OCI-LY3 (cell line): ENCODE data around the gene DNASE1L3.

Source experiments
- EZH2phosphoT487 ChIP-seq: fragments of 200-600 bp; shearing (Covaris generic); IDR thresholded peaks from 2 replicates; pipeline ENCODE4 v1.6.1; 2018; ENCODE audit warnings: antibody characterized with exemption, mixed run types, low read depth
- TF ChIP-seq, protein P1 (sequence below): fragments of 200-600, 300-600 bp; sonication (generic); IDR thresholded peaks from 2 replicates; pipeline ENCODE4 v1.5.1; 2014; ENCODE audit warnings: antibody characterized with exemption, low read length, low read depth

DNA sequence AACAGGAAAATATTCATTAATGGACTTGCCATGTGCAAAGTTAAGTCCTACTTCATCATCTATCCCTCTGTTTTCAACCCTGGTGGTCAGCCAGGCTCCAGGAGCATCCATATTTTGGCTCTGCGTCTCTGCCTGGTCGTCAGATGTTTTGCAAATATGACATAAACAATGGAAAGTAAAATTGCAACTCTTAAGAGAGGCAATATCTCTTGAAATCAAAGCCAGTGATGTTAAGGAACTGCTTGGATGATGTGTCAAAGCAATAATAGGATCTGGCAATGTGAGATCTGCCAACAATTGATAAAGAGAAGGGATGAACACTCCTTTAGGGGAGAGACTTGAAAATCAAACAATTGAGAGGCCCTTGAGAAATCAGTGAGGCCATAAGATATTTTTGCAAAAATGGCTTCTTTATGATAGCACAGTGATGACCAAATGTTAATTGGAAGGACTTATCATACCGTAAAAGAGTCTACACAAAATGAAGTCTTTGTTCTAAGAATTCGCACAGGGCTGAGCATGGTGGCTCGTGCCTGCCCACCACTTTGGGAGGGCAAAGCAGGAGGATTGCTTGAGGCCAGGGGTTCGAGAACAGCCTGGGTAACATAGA is 33.3 kb upstream of the DNASE1L3 start:
- TF ChIP-seq, protein P1, sequence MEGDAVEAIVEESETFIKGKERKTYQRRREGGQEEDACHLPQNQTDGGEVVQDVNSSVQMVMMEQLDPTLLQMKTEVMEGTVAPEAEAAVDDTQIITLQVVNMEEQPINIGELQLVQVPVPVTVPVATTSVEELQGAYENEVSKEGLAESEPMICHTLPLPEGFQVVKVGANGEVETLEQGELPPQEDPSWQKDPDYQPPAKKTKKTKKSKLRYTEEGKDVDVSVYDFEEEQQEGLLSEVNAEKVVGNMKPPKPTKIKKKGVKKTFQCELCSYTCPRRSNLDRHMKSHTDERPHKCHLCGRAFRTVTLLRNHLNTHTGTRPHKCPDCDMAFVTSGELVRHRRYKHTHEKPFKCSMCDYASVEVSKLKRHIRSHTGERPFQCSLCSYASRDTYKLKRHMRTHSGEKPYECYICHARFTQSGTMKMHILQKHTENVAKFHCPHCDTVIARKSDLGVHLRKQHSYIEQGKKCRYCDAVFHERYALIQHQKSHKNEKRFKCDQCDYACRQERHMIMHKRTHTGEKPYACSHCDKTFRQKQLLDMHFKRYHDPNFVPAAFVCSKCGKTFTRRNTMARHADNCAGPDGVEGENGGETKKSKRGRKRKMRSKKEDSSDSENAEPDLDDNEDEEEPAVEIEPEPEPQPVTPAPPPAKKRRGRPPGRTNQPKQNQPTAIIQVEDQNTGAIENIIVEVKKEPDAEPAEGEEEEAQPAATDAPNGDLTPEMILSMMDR, result no peak
- TF ChIP-seq EZH2phosphoT487, result no peak
